ENCODE measurements around the gene ADRA2B. TPM values are rescaled to one million over a fixed set of nuclear protein-coding genes. Genes with fewer than 3 reads are reported as not detected.

Gene ADRA2B
- total RNA-seq, 1 experiment from 2014 or later: not detected

- DNase-seq (ENCODE audit: low read depth): no peak
Observed at GRCh38 chr2:96105994-96106715, 10.2 kb downstream of the ADRA2B start.

GRCh38 chr2:96105152-96105915, 11.0 kb downstream of the ADRA2B start:
- DNase-seq (ENCODE audit: low read depth): no peak

- DNase-seq (ENCODE audit: low read depth): no peak
Observed at GRCh38 chr2:96104487-96104861, 11.9 kb downstream of the ADRA2B start.

- DNase-seq (ENCODE audit: low read depth): no peak
Observed at GRCh38 chr2:96103761-96104486, 12.4 kb downstream of the ADRA2B start.

- DNase-seq (ENCODE audit: low read depth): no peak
Observed at GRCh38 chr2:96103187-96103601, 13.2 kb downstream of the ADRA2B start.

GRCh38 chr2:96102596-96103186, 13.7 kb downstream of the ADRA2B start:
- DNase-seq (ENCODE audit: low read depth): no peak

- DNase-seq (ENCODE audit: low read depth): no peak
Observed at GRCh38 chr2:96100893-96101304, 15.5 kb downstream of the ADRA2B start.

- no peak for DNase-seq (ENCODE audit: low read depth)
Observed at GRCh38 chr2:96099861-96100798, 16.2 kb downstream of the ADRA2B start.

GRCh38 chr2:96098900-96099590, 17.3 kb downstream of the ADRA2B start:
- DNase-seq (ENCODE audit: low read depth): peak; percentile 15

GRCh38 chr2:96097951-96098823, 18.2 kb downstream of the ADRA2B start:
- DNase-seq (ENCODE audit: low read depth): no peak

GRCh38 chr2:96097441-96097840, 18.9 kb downstream of the ADRA2B start:
- DNase-seq (ENCODE audit: low read depth): no peak

GRCh38 chr2:96095116-96095636, 21.2 kb downstream of the ADRA2B start:
- DNase-seq (ENCODE audit: low read depth): no peak

- DNase-seq (ENCODE audit: low read depth): no peak
Observed at GRCh38 chr2:96093528-96093927, 22.8 kb downstream of the ADRA2B start.

GRCh38 chr2:96092951-96093350, 23.4 kb downstream of the ADRA2B start:
- no peak for DNase-seq (ENCODE audit: low read depth)

GRCh38 chr2:96092573-96092877, 23.8 kb downstream of the ADRA2B start:
- no peak for DNase-seq (ENCODE audit: low read depth)

- no peak for DNase-seq (ENCODE audit: low read depth)
Observed at GRCh38 chr2:96091711-96092572, 24.4 kb downstream of the ADRA2B start.

GRCh38 chr2:96091141-96091710, 25.1 kb downstream of the ADRA2B start:
- no peak for DNase-seq (ENCODE audit: low read depth)
